HepG2 (cell line): ENCODE measurements around the gene MED28. TPM values are rescaled to one million over a fixed set of nuclear protein-coding genes. Genes with fewer than 3 reads are reported as not detected.

Experiments
- DMTF1 ChIP-seq: sonication (generic); formaldehyde crosslinking; IDR thresholded peaks from 2 replicates; pipeline ENCODE4 v1.4.0; 2020; ENCODE audit warnings: mild to moderate bottlenecking, missing genetic modification reagents
- EED ChIP-seq: sonication (generic); formaldehyde crosslinking; IDR thresholded peaks from 2 replicates; pipeline ENCODE4 v1.5.0; 2020; ENCODE audit warnings: mild to moderate bottlenecking, missing genetic modification reagents
- HMGXB3 ChIP-seq: sonication (generic); formaldehyde crosslinking; IDR thresholded peaks from 2 replicates; pipeline ENCODE4 v1.4.0; 2020; ENCODE audit warnings: missing genetic modification reagents, borderline replicate concordance
- MED13 ChIP-seq: sonication (generic); formaldehyde crosslinking; IDR thresholded peaks from 2 replicates; pipeline ENCODE4 v1.5.0; 2020; ENCODE audit warnings: missing genetic modification reagents
- UBTF ChIP-seq: sonication (generic); formaldehyde crosslinking; IDR thresholded peaks from 2 replicates; pipeline ENCODE4 v1.4.0; 2020; ENCODE audit warnings: mild to moderate bottlenecking, missing genetic modification reagents
- ZBTB21 ChIP-seq: sonication (generic); formaldehyde crosslinking; IDR thresholded peaks from 2 replicates; pipeline ENCODE4 v1.4.0; 2020; ENCODE audit warnings: missing genetic modification reagents
- ZHX2 ChIP-seq, 2 experiments: sonication (generic) in 1 of 2; formaldehyde crosslinking in 1 of 2; IDR thresholded peaks; 2 replicates each; pipeline versions ENCODE4 v1.6.1 to v1.9.0; 2014 to 2022; ENCODE audit warnings: antibody characterized with exemption in 1 of 2, borderline replicate concordance in 1 of 2, inconsistent platforms in 1 of 2, low read depth in 1 of 2, missing genetic modification reagents in 1 of 2
- ZNF567 ChIP-seq: sonication (generic); formaldehyde crosslinking; IDR thresholded peaks from 2 replicates; pipeline ENCODE4 v1.8.1; 2023; ENCODE audit warnings: mild to moderate bottlenecking, missing genetic modification reagents, borderline replicate concordance
- ZSCAN5A ChIP-seq: sonication (generic); formaldehyde crosslinking; IDR thresholded peaks from 2 replicates; pipeline ENCODE4 v1.8.0; 2022; ENCODE audit warnings: mild to moderate bottlenecking, missing genetic modification reagents, borderline replicate concordance
- polyA plus RNA-seq, 8 experiments: library from polyadenylated mRNA; depleted of rRNA in 3 of 8; stranded (reverse) in 7 of 8; unstranded in 1 of 8; fragments of >200 nt; fragmentation: Illumina TruSeq in 4 of 8; extraction: Trizol in 4 of 8; gene quantifications; 2 replicates each; pipeline versions ENCODE4 v1.2.1 to v1.2.3, GENCODE V29; 2011 to 2016; ENCODE audit warnings: low read depth in 4 of 8, missing spikeins in 1 of 8, mixed read lengths in 1 of 8; ENCODE audit not compliant: insufficient read depth in 1 of 8
- total RNA-seq, 5 experiments: library from RNA; depleted of rRNA; stranded (reverse); fragments of >200 nt; fragmentation: Illumina TruSeq; extraction: Trizol; gene quantifications; 2 replicates each; pipeline ENCODE4 v1.2.3, GENCODE V29; 2016; ENCODE audit warnings: low read depth in 1 of 5

MED28 gene
- total and polyA plus RNA-seq, 2 of the 13 experiments (the other 11 are each of a cell fraction or from before 2014, with no cell fraction given): 41.3 to 65.7 TPM

GRCh38 chr4:17576932-17577664, 37.3 kb upstream of the MED28 start, which contains the start of gene LAP3 (continued):
- TF ChIP-seq ZSCAN5A (CRISPR knock-in tag) (peak; percentile 64; the same call in 1 of the 2 replicates), ZBTB21 (CRISPR knock-in tag) (no peak), DMTF1 (CRISPR knock-in tag) (no peak), UBTF (peak; percentile 69; the same call in 1 of the 2 replicates), ZHX2 (IDR thresholded peaks at IDR 0.05; ENCODE audit: low read depth) (0 out of 2 replicates have a peak, but pooled peaks have one; percentile 30), ZHX2 (CRISPR knock-in tag; IDR thresholded peaks at IDR 0.05; ENCODE audit: borderline replicate concordance) (no peak), MED13 (no peak; the same call in 1 of the 2 replicates), EED (CRISPR knock-in tag) (0 out of 2 replicates have a peak, but pooled peaks have one; percentile 51), ZNF567 (CRISPR knock-in tag) (no peak), HMGXB3 (no peak)
- TF ChIP-seq, all 625 proteins: peak for 282
